Measurements from ENCODE around the gene ZNF423. TPM values are rescaled to one million over a fixed set of nuclear protein-coding genes. Genes with fewer than 3 reads are reported as not detected.

The ZNF423 gene
- total RNA-seq, 1 donor from 2014 or later: 49.8 TPM

- H3K27ac Mint-ChIP-seq: no peak overlapping the region
- H3K36me3 Mint-ChIP-seq (ENCODE audit: insufficient read depth): no peaks in the 10 kb centered on the region
- no peak overlapping the region for H3K4me3 Mint-ChIP-seq (ENCODE audit: low read depth)
- H3K4me1 Mint-ChIP-seq (ENCODE audit: low read depth): peaks cover 6% of the 10 kb centered on the region
- DNase-seq (ENCODE audit: low spot score, unreplicated experiment): no peak
- peaks cover 47% of the 10 kb centered on the region for H3K27me3 Mint-ChIP-seq
- H3K9me3 Mint-ChIP-seq (ENCODE audit: low read depth): no peaks in the 10 kb centered on the region
- no peak for TF ChIP-seq CTCF (IDR thresholded peaks at IDR 0.05; ENCODE audit: unreplicated experiment)
Measured at GRCh38 chr16:49467540-49468372, 388.2 kb downstream of the ZNF423 start.

GRCh38 chr16:49466881-49467280 lies 389.0 kb downstream of the ZNF423 start:
- Mint-ChIP-seq H3K36me3 (ENCODE audit: insufficient read depth) (no peaks in the 10 kb centered on the region), H3K4me3 (ENCODE audit: low read depth) (no peak overlapping the region), H3K4me1 (ENCODE audit: low read depth) (peaks cover 6% of the 10 kb centered on the region), H3K9me3 (ENCODE audit: low read depth) (no peaks in the 10 kb centered on the region), H3K27ac (no peak overlapping the region), H3K27me3 (peaks cover 51% of the 10 kb centered on the region)
- no peak for TF ChIP-seq CTCF (IDR thresholded peaks at IDR 0.05; ENCODE audit: unreplicated experiment)
- no peak for DNase-seq (ENCODE audit: low spot score, unreplicated experiment)

- Mint-ChIP-seq H3K36me3 (ENCODE audit: insufficient read depth) (no peaks in the 10 kb centered on the region), H3K27ac (no peak overlapping the region), H3K9me3 (ENCODE audit: low read depth) (no peaks in the 10 kb centered on the region), H3K27me3 (peaks cover 50% of the 10 kb centered on the region), H3K4me1 (ENCODE audit: low read depth) (peaks cover 6% of the 10 kb centered on the region), H3K4me3 (ENCODE audit: low read depth) (no peak overlapping the region)
- no peak for DNase-seq (ENCODE audit: low spot score, unreplicated experiment)
- TF ChIP-seq CTCF (IDR thresholded peaks at IDR 0.05; ENCODE audit: unreplicated experiment): no peak
Measured at GRCh38 chr16:49466529-49466831, 389.4 kb downstream of the ZNF423 start.

GRCh38 chr16:49465661-49466528 lies 390.0 kb downstream of the ZNF423 start:
- DNase-seq (ENCODE audit: low spot score, unreplicated experiment): no peak
- no peak overlapping the region for H3K4me3 Mint-ChIP-seq (ENCODE audit: low read depth)
- no peaks in the 10 kb centered on the region for H3K9me3 Mint-ChIP-seq (ENCODE audit: low read depth)
- H3K36me3 Mint-ChIP-seq (ENCODE audit: insufficient read depth): no peaks in the 10 kb centered on the region
- peaks cover 6% of the 10 kb centered on the region for H3K4me1 Mint-ChIP-seq (ENCODE audit: low read depth)
- no peak for TF ChIP-seq CTCF (IDR thresholded peaks at IDR 0.05; ENCODE audit: unreplicated experiment)
- no peak overlapping the region for H3K27ac Mint-ChIP-seq
- H3K27me3 Mint-ChIP-seq: peaks cover 46% of the 10 kb centered on the region

- Mint-ChIP-seq H3K27ac (peak overlapping the region; percentile 75), H3K9me3 (ENCODE audit: low read depth) (no peaks in the 10 kb centered on the region), H3K4me3 (ENCODE audit: low read depth) (peak overlapping the region; percentile 50), H3K27me3 (peaks cover 46% of the 10 kb centered on the region), H3K36me3 (ENCODE audit: insufficient read depth) (no peaks in the 10 kb centered on the region), H3K4me1 (ENCODE audit: low read depth) (peaks cover 6% of the 10 kb centered on the region)
- peak; percentile 31 for DNase-seq (ENCODE audit: low spot score, unreplicated experiment)
- TF ChIP-seq CTCF (IDR thresholded peaks at IDR 0.05; ENCODE audit: unreplicated experiment): peak; percentile 94
Measured at GRCh38 chr16:49464877-49465504, 390.9 kb downstream of the ZNF423 start.
